Lower leg skin (tissue), 4 donors: ENCODE results near the gene GMEB2. TPM values are rescaled to one million over a fixed set of nuclear protein-coding genes. Genes with fewer than 3 reads are reported as not detected.
"Not testable (repeated sequence)": the region's sequence is repeated elsewhere in the genome, so short reads cannot be mapped to it uniquely, and the experiment has no call there.

Source experiments
- DNase-seq, 2 donors: peaks; one replicate each; pipeline ENCODE4 v3.0.0-alpha.2; 2019; ENCODE audit warnings: low spot score in 2 of 2
- H3K4me3 ChIP-seq: fragments of 200-600 bp; sonication (generic); 2 replicates; pipeline ENCODE4 v1.5.1; 2017; ENCODE audit warnings: mild to moderate bottlenecking, low read depth; ENCODE audit not compliant: poor library complexity, severe bottlenecking
- CTCF ChIP-seq, 3 donors: fragments of 450-650 bp; IDR thresholded peaks; one replicate each; pipeline ENCODE4 v1.5.1; 2016; ENCODE audit warnings: antibody characterized with exemption in 3 of 3, mild to moderate bottlenecking in 3 of 3, moderate library complexity in 2 of 3
- POLR2A ChIP-seq, 2 donors: fragments of 450-650 bp; IDR thresholded peaks; one replicate each; pipeline ENCODE4 v1.6.1; 2016 to 2017; ENCODE audit warnings: antibody characterized with exemption in 2 of 2, mild to moderate bottlenecking in 1 of 2, moderate library complexity in 1 of 2
- WGBS, 2 donors: methylation state at CpG; one replicate each; pipeline ENCODE4 v1.1.5; 2018; 5-methylcytosine and 5-hydroxymethylcytosine counted together
- intact Hi-C: fragments of 100-400 bp; cut with DNase I; formaldehyde crosslinking; loops from one replicate; pipeline ENCODE4 v1.15.0; 2023; ENCODE audit warnings: low total_unique reads
- total RNA-seq, 4 donors: library from RNA; depleted of rRNA; stranded (reverse); fragments of >200 nt; gene quantifications; one replicate each; pipeline ENCODE4 v1.1.0, GENCODE V29; 2016

The GMEB2 gene
- total RNA-seq, 4 donors from 2014 or later = 11.9 to 18.3 (median 13.7) TPM

DNA sequence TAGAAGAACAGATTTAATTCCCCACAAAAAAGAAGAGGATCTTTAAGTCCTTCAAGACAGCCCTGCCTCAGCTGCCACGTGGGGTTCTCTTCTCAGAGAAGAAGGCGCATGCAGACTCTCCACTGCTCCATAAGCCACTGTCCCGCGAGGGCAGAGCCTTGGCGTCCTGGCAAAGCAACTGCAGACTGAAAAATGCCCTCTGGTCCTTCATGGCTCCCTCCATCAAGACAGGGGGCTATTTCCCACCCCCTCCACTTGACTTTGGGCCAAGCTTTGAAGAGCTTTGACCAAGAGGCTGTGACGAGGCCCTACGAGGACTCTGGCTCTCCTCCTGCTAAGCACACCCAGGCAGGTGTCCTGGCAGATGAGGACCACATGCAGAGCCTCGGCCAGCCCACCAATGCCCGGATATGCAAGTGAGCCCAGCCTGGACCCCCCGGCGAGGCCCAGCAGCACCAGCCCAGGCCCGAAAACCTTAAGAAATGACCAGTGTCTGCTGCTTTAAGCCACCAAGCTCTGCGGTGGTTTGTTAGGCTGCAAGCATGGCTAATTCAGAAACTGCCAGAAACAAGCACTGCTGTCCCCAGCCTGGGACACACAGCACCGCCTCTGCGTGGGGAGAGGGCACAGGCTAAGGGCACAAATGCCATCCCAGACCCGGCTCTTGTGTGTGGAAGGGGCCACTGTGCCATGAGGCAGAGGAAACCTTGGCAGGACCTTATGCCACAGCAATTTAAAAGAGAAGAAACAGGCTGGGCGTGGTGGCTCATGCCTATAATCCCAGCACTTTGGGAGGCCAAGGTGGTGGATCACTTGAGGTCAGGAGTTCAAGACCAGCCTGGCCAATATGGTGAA lies 16.1 kb downstream of the GMEB2 start:
- no peak overlapping the region for H3K4me3 ChIP-seq
- TF ChIP-seq POLR2A (IDR thresholded peaks at IDR 0.05) (no peak), CTCF (IDR thresholded peaks at IDR 0.05) (no peak)
- intact Hi-C loops = no loop called here
- DNase-seq = no peak
- 90 to 92% methylated on average over 16 to 17 of the region's 17 CpGs for WGBS, 2 donors

DNA sequence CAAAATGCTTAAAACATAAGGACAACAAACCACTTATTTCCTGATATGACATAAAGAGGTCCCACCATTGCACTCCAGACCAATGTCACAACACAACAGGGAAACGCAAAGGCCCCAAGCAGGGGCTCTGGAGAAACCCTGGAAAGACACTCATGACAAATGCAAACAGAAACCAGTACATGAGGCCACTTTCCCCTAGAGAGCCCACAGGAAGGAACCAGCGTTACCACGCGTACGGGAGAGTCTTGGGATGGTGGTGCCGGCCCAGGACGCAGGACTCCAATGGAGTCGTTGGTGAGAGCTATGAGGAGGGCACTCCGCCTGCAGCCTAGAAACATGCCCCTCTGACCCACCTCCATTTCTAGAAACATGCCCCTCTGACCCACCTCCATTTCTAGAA lies 20.2 kb downstream of the GMEB2 start:
- DNase-seq = no peak
- 88 to 91% methylated on average over 9 of the region's 9 CpGs for whole genome bisulfite sequencing, 2 donors
- no peak overlapping the region for H3K4me3 ChIP-seq
- TF ChIP-seq CTCF (IDR thresholded peaks at IDR 0.05) = no peak
- TF ChIP-seq POLR2A (IDR thresholded peaks at IDR 0.05) = no peak
- intact Hi-C loops = no loop called here

DNA sequence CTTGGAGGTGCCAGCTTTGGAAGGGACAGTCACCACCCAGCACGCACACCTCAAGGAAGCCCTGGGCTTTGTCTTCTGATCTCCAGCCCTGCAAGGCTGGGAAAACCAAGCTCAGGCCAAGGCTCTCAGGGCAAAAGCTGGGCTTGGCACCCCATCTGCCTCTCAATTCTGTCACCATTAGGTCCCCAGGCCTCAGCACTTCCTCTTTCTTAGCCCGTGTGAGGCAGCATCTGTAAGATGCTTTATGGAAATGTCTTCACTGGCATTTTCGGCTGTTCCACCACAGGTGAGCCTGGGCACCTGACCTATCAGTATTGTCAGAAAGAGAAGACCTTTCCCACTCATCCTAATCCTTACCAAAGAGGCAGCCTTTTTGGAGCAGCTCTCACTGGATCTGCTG lies 24.6 kb downstream of the GMEB2 start:
- TF ChIP-seq POLR2A (IDR thresholded peaks at IDR 0.05) = no peak
- no peak for TF ChIP-seq CTCF (IDR thresholded peaks at IDR 0.05)
- H3K4me3 ChIP-seq = no peak overlapping the region
- no peak for DNase-seq
- intact Hi-C loops = no loop called here
- WGBS, 2 donors = 84 to 88% methylated on average over 3 of the region's 3 CpGs

DNA sequence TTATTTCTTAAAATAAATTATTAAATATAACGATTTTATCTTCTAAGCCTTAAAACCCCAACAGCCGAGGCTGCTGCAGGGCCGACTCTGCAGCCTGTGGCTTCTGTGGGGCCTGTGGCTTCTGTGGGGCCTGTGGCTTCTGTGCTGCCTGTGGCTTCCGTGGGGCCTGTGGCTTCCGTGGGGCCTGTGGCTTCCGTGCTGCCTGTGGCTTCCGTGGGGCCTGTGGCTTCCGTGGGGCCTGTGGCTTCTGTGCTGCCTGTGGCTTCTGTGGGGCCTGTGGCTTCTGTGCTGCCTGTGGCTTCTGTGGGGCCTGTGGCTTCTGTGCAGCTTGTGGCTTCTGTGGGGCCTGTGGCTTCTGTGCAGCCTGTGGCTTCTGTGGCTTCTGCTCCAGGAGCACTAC lies 25.2 kb downstream of the GMEB2 start:
- H3K4me3 ChIP-seq, DNase-seq, intact Hi-C loops: not testable (repeated sequence)
- 69 to 76% methylated on average over 7 to 8 of the region's 8 CpGs for WGBS, 2 donors

- no peak for TF ChIP-seq CTCF (IDR thresholded peaks at IDR 0.05)
- DNase-seq = no peak
- no peak overlapping the region for H3K4me3 ChIP-seq
- intact Hi-C loops = no loop called here
- 94 to 95% methylated on average over 27 of the region's 27 CpGs for WGBS, 2 donors
These were observed 27.4 kb downstream of the GMEB2 start for GRCh38 chr20:63599396-63600050.

GRCh38 chr20:63598479-63599395 lies 28.2 kb downstream of the GMEB2 start:
- DNase-seq = no peak
- no peak overlapping the region for H3K4me3 ChIP-seq
- TF ChIP-seq CTCF (IDR thresholded peaks at IDR 0.05) (no peak), POLR2A (IDR thresholded peaks at IDR 0.05) (no peak)
- intact Hi-C loops = no loop called here
- WGBS, 2 donors = 92 to 95% methylated on average over 31 to 33 of the region's 33 CpGs
